Esophagus squamous epithelium (tissue), 5 donors: ENCODE data around the gene THUMPD2. TPM values are rescaled to one million over a fixed set of nuclear protein-coding genes. Genes with fewer than 3 reads are reported as not detected.
A peak's percentile ranks its signal among the peaks of the same experiment; 100 is the strongest.

Experiments used
- DNase-seq: peaks from one replicate; lab custom pipeline; 2025; lab: John Stamatoyannopoulos, UW
- H3K27ac ChIP-seq, 4 donors: fragments of 200-600 bp; sonication (generic); one replicate each; pipeline ENCODE4 v1.5.1; 2016 to 2019; ENCODE audit warnings: mild to moderate bottlenecking in 1 of 4
- H3K27me3 ChIP-seq, 4 donors: fragments of 200-600 bp; sonication (generic); 1 replicate in 3 of 4; 2 replicates in 1 of 4; pipeline versions ENCODE4 v1.5.1 to v1.6.0; 2017 to 2021; ENCODE audit warnings: antibody characterized with exemption in 1 of 4
- H3K36me3 ChIP-seq, 3 donors: fragments of 200-600 bp; sonication (generic); one replicate each; pipeline ENCODE4 v1.5.1; 2016 to 2019
- H3K4me1 ChIP-seq, 3 donors: fragments of 200-600 bp; sonication (generic); one replicate each; pipeline ENCODE4 v1.5.1; 2017 to 2019
- H3K4me3 ChIP-seq, 4 donors: fragments of 200-600 bp; sonication (generic); 1 replicate in 3 of 4; 2 replicates in 1 of 4; pipeline ENCODE4 v1.5.1; 2016 to 2019; ENCODE audit warnings: mild to moderate bottlenecking in 2 of 4, moderate library complexity in 1 of 4
- H3K9me3 ChIP-seq, 3 donors: fragments of 200-600 bp; sonication (generic); one replicate each; pipeline ENCODE4 v1.5.1; 2016 to 2019
- POLR2A ChIP-seq, 4 donors: fragments of 450-650 bp; IDR thresholded peaks; one replicate each; pipeline ENCODE4 v1.6.1; 2017; ENCODE audit warnings: antibody characterized with exemption in 4 of 4, mild to moderate bottlenecking in 4 of 4, moderate library complexity in 3 of 4
- WGBS, 2 donors: methylation state at CpG; one replicate each; pipeline ENCODE4 v1.1.5; 2018; 5-methylcytosine and 5-hydroxymethylcytosine counted together
- intact Hi-C: fragments of 100-400 bp; cut with DNase I; formaldehyde crosslinking; loops from one replicate; pipeline ENCODE4 v1.15.0; 2022
- total RNA-seq, 4 donors: library from RNA; depleted of rRNA; stranded (reverse); fragments of >200 nt; gene quantifications; one replicate each; pipeline ENCODE4 v1.1.0, GENCODE V29; 2016
- TF ChIP-seq, protein P1 (sequence below), 6 experiments: fragments of 450-650 bp in 4 of 6; fragments of 200-600 bp in 2 of 6; sonication (generic) in 2 of 6; IDR thresholded peaks; one replicate each; pipeline ENCODE4 v1.5.1; 2016 to 2019; ENCODE audit warnings: antibody characterized with exemption in 6 of 6, mild to moderate bottlenecking in 4 of 6, moderate library complexity in 4 of 6
- donor health status: DM: yes; HTN: yes; CAD: no.

THUMPD2 gene, protein sequence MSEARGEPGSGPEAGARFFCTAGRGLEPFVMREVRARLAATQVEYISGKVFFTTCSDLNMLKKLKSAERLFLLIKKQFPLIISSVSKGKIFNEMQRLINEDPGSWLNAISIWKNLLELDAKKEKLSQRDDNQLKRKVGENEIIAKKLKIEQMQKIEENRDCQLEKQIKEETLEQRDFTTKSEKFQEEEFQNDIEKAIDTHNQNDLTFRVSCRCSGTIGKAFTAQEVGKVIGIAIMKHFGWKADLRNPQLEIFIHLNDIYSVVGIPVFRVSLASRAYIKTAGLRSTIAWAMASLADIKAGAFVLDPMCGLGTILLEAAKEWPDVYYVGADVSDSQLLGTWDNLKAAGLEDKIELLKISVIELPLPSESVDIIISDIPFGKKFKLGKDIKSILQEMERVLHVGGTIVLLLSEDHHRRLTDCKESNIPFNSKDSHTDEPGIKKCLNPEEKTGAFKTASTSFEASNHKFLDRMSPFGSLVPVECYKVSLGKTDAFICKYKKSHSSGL
- total RNA-seq, result 10 to 100 TPM in 3 of 4 donors, 1 to 10 TPM in 1; 5.2 to 16.4 (median 12.2) TPM

- intact Hi-C loops, result no loop called here
- TF ChIP-seq POLR2A (IDR thresholded peaks at IDR 0.05), result peak in 3 of 4 donors; percentile 39 to 74 (median 55)
- TF ChIP-seq, protein P1, sequence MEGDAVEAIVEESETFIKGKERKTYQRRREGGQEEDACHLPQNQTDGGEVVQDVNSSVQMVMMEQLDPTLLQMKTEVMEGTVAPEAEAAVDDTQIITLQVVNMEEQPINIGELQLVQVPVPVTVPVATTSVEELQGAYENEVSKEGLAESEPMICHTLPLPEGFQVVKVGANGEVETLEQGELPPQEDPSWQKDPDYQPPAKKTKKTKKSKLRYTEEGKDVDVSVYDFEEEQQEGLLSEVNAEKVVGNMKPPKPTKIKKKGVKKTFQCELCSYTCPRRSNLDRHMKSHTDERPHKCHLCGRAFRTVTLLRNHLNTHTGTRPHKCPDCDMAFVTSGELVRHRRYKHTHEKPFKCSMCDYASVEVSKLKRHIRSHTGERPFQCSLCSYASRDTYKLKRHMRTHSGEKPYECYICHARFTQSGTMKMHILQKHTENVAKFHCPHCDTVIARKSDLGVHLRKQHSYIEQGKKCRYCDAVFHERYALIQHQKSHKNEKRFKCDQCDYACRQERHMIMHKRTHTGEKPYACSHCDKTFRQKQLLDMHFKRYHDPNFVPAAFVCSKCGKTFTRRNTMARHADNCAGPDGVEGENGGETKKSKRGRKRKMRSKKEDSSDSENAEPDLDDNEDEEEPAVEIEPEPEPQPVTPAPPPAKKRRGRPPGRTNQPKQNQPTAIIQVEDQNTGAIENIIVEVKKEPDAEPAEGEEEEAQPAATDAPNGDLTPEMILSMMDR (IDR thresholded peaks at IDR 0.05), result no peak
- Histone ChIP-seq H3K4me1 (peaks cover 0 to 49% (median 19%) of the 10 kb centered on the region in 3 donors), H3K9me3 (no peaks in the 10 kb centered on the region), H3K27ac (peak within 1 kb of the TSS; percentile 90 to 97 (median 94)), H3K27me3 (no peaks in the 10 kb centered on the region), H3K36me3 (no peaks in the 10 kb centered on the region), H3K4me3 (peak within 1 kb of the TSS; percentile 95 to 99 (median 98))
- no peak for DNase-seq
- 0% methylated on average over 8 to 29 of the region's 54 CpGs for WGBS, 2 donors
Observed at GRCh38 chr2:39778775-39779340, at the start of gene THUMPD2. Gene THUMPD2, minus strand, starts transcription at chr2:39779258. Its CDS starts 19 bp downstream, at chr2:39779239.

- Histone ChIP-seq H3K4me3 (no peak overlapping the region), H3K27me3 (no peaks in the 10 kb centered on the region), H3K36me3 (no peaks in the 10 kb centered on the region), H3K9me3 (no peaks in the 10 kb centered on the region), H3K27ac (no peak overlapping the region), H3K4me1 (no peaks in the 10 kb centered on the region)
- intact Hi-C loops, result no loop called here
- TF ChIP-seq, protein P1 (IDR thresholded peaks at IDR 0.05), result no peak
- no peak for TF ChIP-seq POLR2A (IDR thresholded peaks at IDR 0.05)
- DNase-seq, result no peak
- WGBS, 2 donors, result 36 to 61% methylated on average over 3 of the region's 3 CpGs
Observed at GRCh38 chr2:39821871-39822270, 42.8 kb upstream of the THUMPD2 start.

DNA sequence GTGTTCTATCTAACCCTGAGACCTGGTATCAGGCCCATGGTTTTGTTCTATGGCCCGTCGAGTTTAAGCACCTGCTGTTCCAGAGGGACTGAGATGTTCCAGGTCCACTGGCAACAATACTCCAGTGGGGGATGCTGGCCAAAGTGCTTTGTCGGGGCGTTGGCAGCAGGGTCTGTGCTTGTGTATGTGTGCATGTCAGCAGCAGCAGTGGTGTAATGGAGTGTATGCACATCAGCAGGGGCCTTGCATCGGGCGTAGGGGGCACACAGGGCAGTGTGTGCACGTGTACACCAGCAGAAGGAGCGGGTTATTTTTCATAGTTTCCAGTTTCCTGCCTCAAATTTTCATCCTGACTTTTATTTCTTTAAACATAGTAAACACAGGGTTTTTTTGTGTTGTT, 37.8 kb upstream of the THUMPD2 start:
- intact Hi-C loops, result no loop called here
- Histone ChIP-seq H3K9me3 (no peaks in the 10 kb centered on the region), H3K27ac (no peak overlapping the region), H3K4me1 (no peaks in the 10 kb centered on the region), H3K36me3 (no peaks in the 10 kb centered on the region), H3K27me3 (no peaks in the 10 kb centered on the region), H3K4me3 (no peak overlapping the region)
- TF ChIP-seq, protein P1 (IDR thresholded peaks at IDR 0.05), result no peak
- no peak for TF ChIP-seq POLR2A (IDR thresholded peaks at IDR 0.05)
- no peak for DNase-seq
- WGBS, 2 donors, result 71 to 80% methylated on average over 6 to 8 of the region's 8 CpGs

GRCh38 chr2:39816428-39816827, 37.4 kb upstream of the THUMPD2 start:
- Histone ChIP-seq H3K4me3 (no peak overlapping the region), H3K27ac (no peak overlapping the region), H3K4me1 (no peaks in the 10 kb centered on the region), H3K27me3 (no peaks in the 10 kb centered on the region), H3K36me3 (no peaks in the 10 kb centered on the region), H3K9me3 (no peaks in the 10 kb centered on the region)
- intact Hi-C loops, result no loop called here
- TF ChIP-seq, protein P1 (IDR thresholded peaks at IDR 0.05), result no peak
- no peak for TF ChIP-seq POLR2A (IDR thresholded peaks at IDR 0.05)
- DNase-seq, result no peak
- 86 to 97% methylated on average over 3 of the region's 3 CpGs for WGBS, 2 donors
